Coronary artery (tissue), 2 donors: ENCODE data around the gene PTGES2.
A peak's percentile ranks its signal among the peaks of the same experiment; 100 is the strongest.
"Not testable (repeated sequence)": the region's sequence is repeated elsewhere in the genome, so short reads cannot be mapped to it uniquely, and the experiment has no call there.

Experiments
- DNase-seq: peaks from one replicate; pipeline ENCODE4 v3.0.0-alpha.2; 2017; ENCODE audit warnings: low spot score
- H3K27ac ChIP-seq, 2 donors: fragments of 200-600 bp; sonication (generic); one replicate each; pipeline ENCODE4 v1.5.1; 2016 to 2019
- H3K4me3 ChIP-seq: fragments of 200-600 bp; sonication (generic); 2 replicates; pipeline ENCODE4 v1.5.1; 2016; ENCODE audit warnings: mild to moderate bottlenecking, moderate library complexity
- CTCF ChIP-seq: fragments of 200-600 bp; sonication (generic); IDR thresholded peaks from one replicate; pipeline ENCODE4 v1.5.1; 2019; ENCODE audit warnings: antibody characterized with exemption

The PTGES2 gene

GRCh38 chr9:128117613-128118471, 9.7 kb downstream of the PTGES2 start:
- peak; percentile 99 for TF ChIP-seq CTCF
- Histone ChIP-seq H3K4me3 (no peak overlapping the region), H3K27ac (peak overlapping the region in 1 of 2 donors; percentile 5)
- DNase-seq = peak; percentile 92

GRCh38 chr9:128116104-128117083, 11.1 kb downstream of the PTGES2 start:
- H3K4me3 ChIP-seq = no peak overlapping the region
- DNase-seq = no peak
- TF ChIP-seq CTCF = no peak
- H3K27ac ChIP-seq = no peak overlapping the region

GRCh38 chr9:128115187-128116103, 12.1 kb downstream of the PTGES2 start:
- no peak overlapping the region for H3K27ac ChIP-seq
- TF ChIP-seq CTCF = no peak
- no peak overlapping the region for H3K4me3 ChIP-seq

GRCh38 chr9:128114326-128115186, 13.0 kb downstream of the PTGES2 start:
- TF ChIP-seq CTCF = no peak
- no peak for DNase-seq
- Histone ChIP-seq H3K4me3 (no peak overlapping the region), H3K27ac (no peak overlapping the region)

More at GRCh38 chr9:128115187-128116103, 12.1 kb downstream of the PTGES2 start:
- DNase-seq = no peak

- no peak overlapping the region for H3K4me3 ChIP-seq
- H3K27ac ChIP-seq = no peak overlapping the region
- TF ChIP-seq CTCF = no peak
- DNase-seq = no peak
Measured at GRCh38 chr9:128113526-128114325, 13.8 kb downstream of the PTGES2 start.

GRCh38 chr9:128111726-128112125, 15.8 kb downstream of the PTGES2 start:
- H3K27ac ChIP-seq, DNase-seq, H3K4me3 ChIP-seq: not testable (repeated sequence)
